NCI-H69 (cell line): ENCODE results near the gene OR8J3.
"Not testable (repeated sequence)": the region's sequence is repeated elsewhere in the genome, so short reads cannot be mapped to it uniquely, and the experiment has no call there.

Source experiments
- DNase-seq: peaks from one replicate; lab custom pipeline; 2025; lab: John Stamatoyannopoulos, UW

The OR8J3 gene, protein sequence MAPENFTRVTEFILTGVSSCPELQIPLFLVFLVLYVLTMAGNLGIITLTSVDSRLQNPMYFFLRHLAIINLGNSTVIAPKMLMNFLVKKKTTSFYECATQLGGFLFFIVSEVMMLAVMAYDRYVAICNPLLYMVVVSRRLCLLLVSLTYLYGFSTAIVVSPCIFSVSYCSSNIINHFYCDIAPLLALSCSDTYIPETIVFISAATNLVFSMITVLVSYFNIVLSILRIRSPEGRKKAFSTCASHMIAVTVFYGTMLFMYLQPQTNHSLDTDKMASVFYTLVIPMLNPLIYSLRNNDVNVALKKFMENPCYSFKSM

DNA sequence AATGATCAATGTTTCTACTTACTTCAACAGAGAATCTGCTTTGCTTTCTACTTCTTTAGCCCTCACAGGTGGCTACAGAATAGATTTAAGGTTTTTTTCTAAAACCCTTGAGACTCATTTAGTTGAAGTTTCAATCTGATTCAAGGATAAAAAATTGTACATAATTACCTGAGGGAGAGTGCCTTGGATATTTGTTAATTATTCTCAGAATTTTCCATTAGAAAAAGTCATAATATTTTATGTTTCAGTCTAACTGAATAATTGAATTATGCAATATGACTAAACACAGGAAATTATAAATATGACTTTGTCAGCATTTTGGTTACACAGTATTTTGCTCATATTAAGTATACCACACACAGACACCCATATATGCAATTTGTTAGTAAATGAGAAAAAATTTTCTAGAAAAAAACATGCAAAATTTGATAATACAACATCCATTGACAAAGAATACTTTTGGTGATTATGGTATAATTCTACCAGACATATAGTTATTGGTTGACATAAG lies at the start of gene OR8J3:
Gene OR8J3, minus strand, starts transcription at position 51 of the 511 bp plus-strand sequence. CDS start 2,483 bp downstream, outside the sequence.
- no peak for DNase-seq

DNA sequence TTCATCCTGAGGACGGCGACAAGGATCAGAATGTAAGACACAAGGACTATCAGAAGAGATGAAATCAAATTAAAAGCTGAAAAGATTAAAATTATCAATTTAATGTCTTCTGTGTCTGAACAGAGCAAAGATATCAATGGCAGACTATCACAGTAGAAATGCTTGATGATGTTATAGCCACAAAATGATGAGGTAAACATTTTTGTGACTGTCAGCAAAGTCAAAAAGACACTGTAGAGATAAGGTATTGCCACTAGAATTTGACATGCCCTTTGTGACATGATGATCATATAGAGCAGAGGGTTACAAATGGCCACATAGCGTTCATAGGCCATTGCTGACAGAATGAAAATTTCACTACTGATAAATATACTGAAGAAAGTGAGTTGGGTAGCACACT lies 48.6 kb upstream of the OR8J3 start:
- DNase-seq: no peak

DNA sequence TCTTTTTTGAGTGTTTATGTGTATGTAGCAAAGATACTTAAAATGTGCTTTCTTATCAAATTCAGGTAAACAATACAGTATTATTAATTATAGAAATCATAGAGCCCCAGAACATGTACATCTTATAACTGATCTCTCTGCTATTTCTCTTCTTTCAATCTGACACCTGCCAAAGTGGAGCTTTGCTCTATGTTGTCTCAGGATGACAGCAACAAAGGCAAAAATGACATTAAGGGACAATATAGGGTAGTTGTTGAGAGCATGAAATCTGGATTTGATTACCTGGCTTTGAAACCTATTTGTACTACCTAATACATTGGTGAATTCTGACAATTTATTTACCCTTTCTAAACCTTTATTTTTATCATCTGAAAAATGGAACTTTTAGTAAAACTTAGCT lies 43.5 kb upstream of the OR8J3 start:
- DNase-seq: no peak

DNA sequence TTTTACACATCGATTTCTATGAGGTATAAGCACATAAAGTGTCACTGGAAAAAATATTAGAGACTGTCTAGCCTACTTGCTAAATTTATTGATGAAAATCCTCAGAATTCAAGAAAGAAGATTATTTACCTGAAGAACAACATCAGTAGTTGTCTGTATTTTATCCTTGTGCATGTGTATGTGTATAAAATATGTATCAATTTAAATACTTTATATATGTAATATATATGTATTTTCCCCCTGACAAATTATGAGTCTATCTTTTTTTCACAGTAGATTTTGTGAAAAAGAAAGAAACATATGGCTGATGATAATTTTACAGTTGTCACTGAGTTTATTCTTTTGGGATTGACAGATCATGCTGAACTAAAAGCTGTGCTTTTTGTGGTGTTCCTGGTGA lies 36.3 kb upstream of the OR8J3 start, which contains the start of gene OR5J2:
Gene OR5J2, plus strand, starts transcription at position 301 of the 400 bp plus-strand sequence. Its CDS starts 0 bp downstream, at position 301.
- no peak for DNase-seq

DNA sequence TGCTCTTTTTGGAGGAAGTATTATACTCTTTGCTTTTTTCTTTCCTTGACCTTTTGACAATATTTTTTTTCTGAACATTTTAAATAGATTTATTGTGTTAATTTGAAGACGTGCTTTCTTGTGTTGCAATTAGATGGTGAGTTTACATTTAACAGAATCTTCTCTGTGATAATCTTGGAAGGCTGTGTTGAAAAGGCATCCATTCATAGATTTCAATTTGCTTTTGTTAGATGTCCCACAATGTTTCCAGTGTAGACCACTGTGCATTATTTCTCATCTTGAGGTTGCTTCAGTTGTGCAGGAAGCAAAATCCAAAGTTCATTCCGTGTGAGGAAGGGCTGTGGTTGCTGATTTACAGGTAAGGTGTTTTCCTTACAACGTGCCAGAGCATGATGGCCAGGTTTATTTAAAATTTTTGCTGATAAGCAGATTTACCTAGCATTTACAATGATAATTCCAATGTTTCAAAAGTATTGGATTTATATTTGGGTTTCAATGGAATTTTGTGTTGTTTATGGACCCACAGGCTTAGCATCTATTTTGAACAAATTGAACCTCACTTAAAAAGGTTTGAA lies 32.3 kb upstream of the OR8J3 start:
- DNase-seq: no peak

DNA sequence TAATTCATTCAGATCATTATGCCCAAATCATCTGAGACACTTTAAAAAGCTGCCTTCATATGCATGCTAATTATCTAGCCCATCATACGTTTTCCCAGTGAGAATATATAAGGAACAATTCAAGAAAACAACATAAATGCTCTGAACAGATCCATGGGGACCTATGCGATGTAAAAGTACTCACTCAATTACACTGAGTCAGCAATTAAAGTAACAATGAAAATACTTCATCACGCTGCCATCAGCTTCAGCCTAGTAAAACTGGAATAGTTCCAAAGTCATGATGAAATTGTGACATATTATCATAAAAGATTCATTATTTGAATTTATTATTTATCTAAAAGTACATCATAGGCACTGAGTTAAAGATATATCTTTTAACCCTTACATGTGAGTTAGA lies 23.8 kb upstream of the OR8J3 start:
- DNase-seq: no peak

DNA sequence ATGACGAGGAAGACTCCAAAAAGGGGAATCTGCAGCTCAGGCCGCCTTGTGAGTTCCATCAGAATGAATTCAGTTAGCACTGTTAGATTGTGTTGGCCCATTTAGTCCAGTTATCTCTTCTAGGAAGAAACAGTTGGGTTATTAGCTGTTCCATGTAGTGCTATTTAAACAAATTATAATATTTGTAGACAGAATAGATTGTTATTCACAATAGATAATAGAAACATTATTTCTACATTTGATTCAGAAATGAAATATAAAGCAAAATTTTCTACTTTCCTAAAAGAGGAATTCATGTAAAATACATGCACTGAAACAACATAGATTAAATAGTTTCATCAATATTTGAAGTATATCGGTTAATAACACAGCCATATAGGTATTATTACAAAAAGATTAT lies 20.2 kb upstream of the OR8J3 start, which contains the start of gene OR8K5:
Gene OR8K5, minus strand, starts transcription at position 101 of the 400 bp plus-strand sequence. Its CDS starts 0 bp downstream, at position 101.
- DNase-seq: no peak

DNA sequence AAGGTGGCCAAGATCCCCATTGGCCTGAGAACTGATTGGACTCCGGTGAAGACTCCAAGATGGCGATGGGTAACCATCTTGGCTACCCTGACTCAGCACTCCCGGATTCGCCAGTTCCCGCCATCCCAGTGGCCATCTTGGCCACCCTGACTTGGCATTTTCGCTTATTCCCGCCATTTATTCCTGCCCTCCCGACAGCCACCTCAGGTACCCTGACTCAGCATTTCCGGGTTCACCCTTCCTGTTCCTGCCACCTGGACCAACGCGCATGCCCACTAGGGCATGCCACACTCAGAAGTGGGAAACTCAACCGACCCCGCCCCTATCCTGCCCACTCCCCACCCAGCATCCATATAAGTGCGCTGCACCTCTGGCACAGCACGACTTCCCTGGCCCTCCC lies 12.3 kb upstream of the OR8J3 start:
- DNase-seq: no peak

DNA sequence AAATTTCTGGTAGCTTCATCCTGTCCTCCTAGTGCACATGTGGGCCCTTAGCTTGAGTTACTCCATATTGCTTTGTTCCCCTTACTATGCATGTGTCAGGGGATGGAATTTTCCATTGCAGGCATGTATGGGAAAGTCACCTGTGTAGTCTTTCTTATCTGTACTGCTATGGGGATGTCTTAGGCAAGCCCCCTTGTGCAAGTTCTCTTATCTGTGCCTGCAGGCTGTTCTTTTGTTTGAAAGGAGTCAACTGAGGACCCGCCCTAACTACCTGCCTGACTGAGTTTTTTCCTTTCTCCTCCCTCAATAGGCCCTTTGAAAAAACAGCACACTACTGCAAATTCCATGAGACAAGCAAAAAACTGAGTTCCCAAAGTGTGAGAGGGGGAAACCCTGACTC lies 11.4 kb upstream of the OR8J3 start:
- DNase-seq: no peak

DNA sequence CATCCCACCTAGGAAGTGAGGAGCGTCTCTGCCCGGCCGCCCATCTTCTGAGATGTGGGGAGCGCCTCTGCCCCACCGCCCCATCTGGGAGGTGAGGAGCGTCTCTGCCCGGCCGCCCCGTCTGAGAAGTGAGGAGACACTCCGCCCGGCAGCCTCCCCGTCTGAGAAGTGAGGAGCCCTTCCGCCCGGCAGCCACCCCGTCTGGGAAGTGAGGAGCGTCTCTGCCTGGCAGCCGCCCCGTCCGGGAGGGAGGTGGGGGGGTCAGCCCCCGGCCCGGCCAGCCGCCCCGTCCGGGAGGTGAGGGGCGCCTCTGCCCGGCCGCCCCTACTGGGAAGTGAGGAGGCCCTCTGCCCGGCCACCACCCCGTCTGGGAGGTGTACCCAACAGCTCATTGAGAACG lies 3.7 kb upstream of the OR8J3 start:
- not testable (repeated sequence) for DNase-seq

DNA sequence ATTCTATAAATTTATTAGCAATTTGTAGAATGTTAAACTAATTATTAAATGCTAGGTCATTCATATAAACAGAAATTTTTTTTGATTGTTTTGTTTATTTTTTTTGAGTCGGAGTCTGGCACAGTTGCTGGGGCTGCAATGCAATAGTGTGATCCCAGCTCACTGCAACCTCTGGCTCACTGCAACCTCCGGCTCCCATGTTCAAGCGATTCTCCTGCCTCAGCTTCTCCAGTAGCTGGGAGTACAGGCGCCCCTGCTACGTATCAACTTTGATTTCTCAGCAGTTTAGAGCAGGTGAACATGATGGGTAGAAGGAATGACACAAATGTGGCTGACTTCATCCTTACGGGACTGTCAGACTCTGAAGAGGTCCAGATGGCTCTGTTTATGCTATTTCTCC lies 17.9 kb downstream of the OR8J3 start, which contains the start of gene OR8H3:
Gene OR8H3, plus strand, starts transcription at position 301 of the 400 bp plus-strand sequence. Its CDS starts 0 bp downstream, at position 301.
- no peak for DNase-seq

DNA sequence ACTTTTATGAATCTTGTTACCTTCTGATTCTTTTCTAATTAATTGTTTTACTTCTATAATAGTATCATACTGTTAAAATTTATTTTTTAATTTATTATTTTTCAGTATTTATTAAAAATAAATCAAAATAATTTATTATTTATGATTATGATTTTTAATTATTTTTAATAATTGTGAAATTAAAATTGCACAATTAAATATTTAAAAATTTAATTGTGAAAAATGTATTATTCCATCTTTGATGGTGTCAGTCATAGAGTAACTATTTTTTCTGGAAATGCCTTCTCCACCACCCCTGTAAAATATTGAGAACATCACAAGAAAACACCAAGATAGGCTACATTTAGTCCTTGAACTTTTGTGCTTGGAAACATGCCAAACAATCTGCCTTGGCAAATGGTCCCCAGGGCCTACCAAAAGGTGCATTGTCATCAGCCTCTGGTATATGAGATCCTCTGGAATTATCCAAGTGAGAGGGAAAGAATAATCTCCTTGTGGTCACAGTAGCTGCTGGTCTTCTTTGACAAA lies 36.7 kb downstream of the OR8J3 start, which contains the start of gene OR8H2:
Gene OR8H2, plus strand, starts transcription at position 478 of the 528 bp plus-strand sequence. CDS start 1,356 bp downstream, outside the sequence.
- DNase-seq: no peak

DNA sequence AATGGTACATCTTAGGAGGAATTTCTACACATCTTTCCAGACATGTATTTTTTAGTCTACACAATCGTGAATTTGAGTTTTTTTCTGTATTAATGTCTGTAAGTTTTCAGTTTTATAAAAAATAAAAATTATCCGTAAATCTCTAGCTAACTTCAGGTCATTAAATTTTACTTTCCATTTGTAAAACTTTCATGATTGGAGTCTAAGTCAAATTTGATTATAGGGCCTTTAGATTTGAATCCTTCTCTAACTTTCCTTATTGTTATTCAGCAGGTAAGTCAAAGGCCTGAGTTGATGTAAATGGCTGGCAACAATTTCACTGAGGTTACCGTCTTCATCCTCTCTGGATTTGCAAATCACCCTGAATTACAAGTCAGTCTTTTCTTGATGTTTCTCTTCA lies 47.0 kb downstream of the OR8J3 start, which contains the start of gene OR8I2:
Gene OR8I2, plus strand, starts transcription at position 301 of the 400 bp plus-strand sequence. Its CDS starts 0 bp downstream, at position 301.
- DNase-seq: no peak

DNA sequence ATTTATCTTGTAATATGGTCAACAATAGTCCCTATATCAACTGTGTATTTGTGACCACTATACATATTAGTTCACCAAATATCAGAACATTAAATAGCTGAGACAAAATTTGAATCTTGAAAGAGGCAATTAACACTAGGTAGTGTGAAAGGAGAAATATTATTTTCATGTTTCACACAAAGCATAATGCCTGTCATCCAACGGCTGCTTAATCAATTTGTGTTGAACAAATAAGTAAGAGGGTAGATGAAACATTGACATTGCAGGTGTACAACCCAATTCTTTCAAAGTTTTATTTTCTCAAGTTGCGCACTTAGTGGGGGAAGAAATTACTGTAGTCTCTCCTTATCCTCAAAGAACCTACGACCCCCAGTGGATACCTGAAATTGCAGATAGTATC lies 50.3 kb downstream of the OR8J3 start:
- DNase-seq: no peak
